Measurements from ENCODE around the gene MKX.

DNA sequence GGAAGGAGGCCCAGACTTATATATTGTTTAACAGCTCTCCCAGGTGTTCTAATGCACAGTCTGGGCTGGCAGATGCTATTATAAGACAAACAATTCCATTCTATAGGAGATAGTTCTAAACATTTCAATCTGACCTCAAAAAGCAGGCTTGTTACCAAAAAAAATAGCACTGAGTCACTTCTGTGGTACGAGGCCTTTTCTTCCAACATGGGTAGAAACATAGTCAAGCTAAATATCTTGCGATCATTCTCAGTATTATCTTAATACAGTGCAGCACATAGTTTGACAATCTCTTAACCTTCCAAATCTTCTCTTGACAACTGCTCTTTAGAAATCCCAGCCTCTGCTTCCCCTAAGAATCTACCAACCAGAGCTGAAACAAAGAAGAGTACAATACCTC is 46.6 kb upstream of the MKX start:
- TF ChIP-seq, protein P1, sequence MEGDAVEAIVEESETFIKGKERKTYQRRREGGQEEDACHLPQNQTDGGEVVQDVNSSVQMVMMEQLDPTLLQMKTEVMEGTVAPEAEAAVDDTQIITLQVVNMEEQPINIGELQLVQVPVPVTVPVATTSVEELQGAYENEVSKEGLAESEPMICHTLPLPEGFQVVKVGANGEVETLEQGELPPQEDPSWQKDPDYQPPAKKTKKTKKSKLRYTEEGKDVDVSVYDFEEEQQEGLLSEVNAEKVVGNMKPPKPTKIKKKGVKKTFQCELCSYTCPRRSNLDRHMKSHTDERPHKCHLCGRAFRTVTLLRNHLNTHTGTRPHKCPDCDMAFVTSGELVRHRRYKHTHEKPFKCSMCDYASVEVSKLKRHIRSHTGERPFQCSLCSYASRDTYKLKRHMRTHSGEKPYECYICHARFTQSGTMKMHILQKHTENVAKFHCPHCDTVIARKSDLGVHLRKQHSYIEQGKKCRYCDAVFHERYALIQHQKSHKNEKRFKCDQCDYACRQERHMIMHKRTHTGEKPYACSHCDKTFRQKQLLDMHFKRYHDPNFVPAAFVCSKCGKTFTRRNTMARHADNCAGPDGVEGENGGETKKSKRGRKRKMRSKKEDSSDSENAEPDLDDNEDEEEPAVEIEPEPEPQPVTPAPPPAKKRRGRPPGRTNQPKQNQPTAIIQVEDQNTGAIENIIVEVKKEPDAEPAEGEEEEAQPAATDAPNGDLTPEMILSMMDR (IDR thresholded peaks at IDR 0.05), result no peak
- TF ChIP-seq ZFX (IDR thresholded peaks at IDR 0.05; ENCODE audit: borderline replicate concordance), result no peak

All from 22Rv1 (cell line).